Keratinocyte (primary cell): ENCODE data around the gene LAMB1. TPM values are rescaled to one million over a fixed set of nuclear protein-coding genes. Genes with fewer than 3 reads are reported as not detected.

Source experiments
- DNase-seq: peaks from one replicate; pipeline ENCODE4 v3.0.0-alpha.2; 2011; ENCODE audit warnings: low read depth, missing footprints, low spot score
- FAIRE-seq: peaks from 2 replicates; lab custom pipeline; 2011; peaks lifted over from hg19 to GRCh38; lab: Jason Lieb, UNC
- H2AFZ ChIP-seq: 2 replicates; pipeline ENCODE4 v1.6.0; 2012; ENCODE audit warnings: low read length, control low read depth, inconsistent platforms; ENCODE audit not compliant: control insufficient read depth
- H3K27ac ChIP-seq: 2 replicates; pipeline ENCODE4 v1.5.1; 2011; ENCODE audit warnings: low read length; ENCODE audit not compliant: control insufficient read depth, insufficient read depth
- H3K27me3 ChIP-seq: 3 replicates; pipeline ENCODE4 v1.6.0; 2011; ENCODE audit warnings: low read length; ENCODE audit not compliant: control insufficient read depth, insufficient read depth; ENCODE audit errors: extremely low read depth
- H3K36me3 ChIP-seq, 2 experiments: 2 replicates in 1 of 2; 3 replicates in 1 of 2; pipeline ENCODE4 v1.5.1; 2011; ENCODE audit warnings: low read length in 2 of 2, mild to moderate bottlenecking in 1 of 2; ENCODE audit not compliant: control insufficient read depth in 2 of 2, insufficient read depth in 2 of 2; ENCODE audit errors: extremely low read depth in 1 of 2
- H3K4me1 ChIP-seq: 3 replicates; pipeline ENCODE4 v1.5.1; 2011; ENCODE audit warnings: low read length; ENCODE audit not compliant: control insufficient read depth, insufficient read depth; ENCODE audit errors: extremely low read depth
- H3K4me2 ChIP-seq: 3 replicates; pipeline ENCODE4 v1.6.0; 2011; ENCODE audit warnings: low read depth, low read length; ENCODE audit not compliant: control insufficient read depth, insufficient read depth; ENCODE audit errors: extremely low read depth
- H3K4me3 ChIP-seq, 3 experiments: fragments of 200-600 bp in 1 of 3; sonication (generic) in 1 of 3; 2 replicates in 2 of 3; 3 replicates in 1 of 3; pipeline ENCODE4 v1.5.1; 2011 to 2016; ENCODE audit warnings: low read length in 3 of 3, mild to moderate bottlenecking in 3 of 3, control low read depth in 2 of 3, inconsistent platforms in 1 of 3, low read depth in 1 of 3, mixed read lengths in 1 of 3, mixed run types in 1 of 3, moderate library complexity in 1 of 3; ENCODE audit not compliant: control insufficient read depth in 2 of 3, insufficient read depth in 2 of 3; ENCODE audit errors: extremely low read depth in 1 of 3
- H3K79me2 ChIP-seq: 2 replicates; pipeline ENCODE4 v1.6.0; 2012; ENCODE audit warnings: low read length; ENCODE audit not compliant: control insufficient read depth, insufficient read depth
- H3K9ac ChIP-seq: 3 replicates; pipeline ENCODE4 v1.6.0; 2011; ENCODE audit warnings: low read length; ENCODE audit not compliant: control insufficient read depth, insufficient read depth; ENCODE audit errors: extremely low read depth
- H3K9me1 ChIP-seq: 3 replicates; pipeline ENCODE4 v1.6.0; 2011; ENCODE audit warnings: low read length; ENCODE audit not compliant: control insufficient read depth, insufficient read depth; ENCODE audit errors: extremely low read depth
- H3K9me3 ChIP-seq: 2 replicates; pipeline ENCODE4 v1.5.1; 2012; ENCODE audit warnings: low read depth, low read length; ENCODE audit not compliant: control insufficient read depth
- H4K20me1 ChIP-seq: 3 replicates; pipeline ENCODE4 v1.6.0; 2011; ENCODE audit warnings: low read length; ENCODE audit not compliant: control insufficient read depth, insufficient read depth; ENCODE audit errors: extremely low read depth
- CTCF ChIP-seq, 3 experiments: IDR thresholded peaks in 1 of 3; conservative IDR thresholded peaks in 1 of 3; optimal IDR thresholded peaks in 1 of 3; 2 replicates in 2 of 3; 3 replicates in 1 of 3; pipeline versions ENCODE3 to v1.5.1; 2011; ENCODE audit warnings: low read length in 3 of 3, mild to moderate bottlenecking in 3 of 3, moderate library complexity in 2 of 3, control low read depth in 1 of 3, inconsistent platforms in 1 of 3; ENCODE audit not compliant: insufficient read depth in 2 of 3; ENCODE audit errors: extremely low read depth in 1 of 3
- EZH2 ChIP-seq: IDR thresholded peaks from one replicate; pipeline ENCODE4 v1.6.1; 2012; ENCODE audit warnings: inconsistent platforms, mild to moderate bottlenecking, low read length, moderate library complexity
- dilution Hi-C: fragments of 300-500 bp; cut with MboI; formaldehyde crosslinking; loops from one replicate; pipeline ENCODE4 v1.7.0; 2020; ENCODE audit warnings: low sequenced_read_pairs; ENCODE audit not compliant: extremely low pct_ligation_motif_present
- polyA plus RNA-seq, 5 experiments: library from polyadenylated mRNA; depleted of rRNA in 3 of 5; stranded (reverse) in 3 of 5; stranded (forward) in 1 of 5; unstranded in 1 of 5; fragments of >200 nt; gene quantifications; 1 replicate in 1 of 5; 2 replicates in 3 of 5; 3 replicates in 1 of 5; pipeline versions ENCODE4 v1.2.1 to v1.2.3, GENCODE V29; 2011 to 2012; ENCODE audit warnings: missing spikeins in 2 of 5, low read depth in 1 of 5, low replicate concordance in 1 of 5

The LAMB1 gene
- polyA plus RNA-seq, 1 donor (not counting 4 experiments of a cell fraction or from before 2014, with no cell fraction given): 97.9 TPM

GRCh38 chr7:107993891-107994291 lies 9.1 kb downstream of the LAMB1 start:
- Histone ChIP-seq H3K36me3 (peaks cover 14 to 21% of the 10 kb centered on the region in 2 experiments), H3K27me3 (no peaks in the 10 kb centered on the region), H3K4me3 (no peak overlapping the region), H3K9me3 (no peaks in the 10 kb centered on the region), H3K27ac (no peak overlapping the region), H3K9ac (no peak overlapping the region), H3K4me1 (peaks cover 36% of the 10 kb centered on the region), H3K79me2 (no peaks in the 10 kb centered on the region), H3K9me1 (no peaks in the 10 kb centered on the region), H3K4me2 (no peak overlapping the region), H4K20me1 (no peaks in the 10 kb centered on the region), H2AFZ (no peak overlapping the region)
- no peak for TF ChIP-seq CTCF (optimal IDR thresholded peaks at IDR 0.05 in 1 of 3, IDR thresholded peaks at IDR 0.05 in 1 of 3, conservative IDR thresholded peaks at IDR 0.05 in 1 of 3; ENCODE audit: extremely low read depth in 1 of 3, insufficient read depth in 2 of 3, low read length in 3 of 3)
- TF ChIP-seq EZH2: no peak
- FAIRE-seq (no peak), DNase-seq (no peak)
- dilution Hi-C loops: no loop called here

GRCh38 chr7:107989618-107990373 lies 13.2 kb downstream of the LAMB1 start:
- peaks cover 5% of the 10 kb centered on the region for H3K79me2 ChIP-seq
- H3K9ac ChIP-seq: no peak overlapping the region
- FAIRE-seq: no peak
- no peak overlapping the region for H3K4me3 ChIP-seq
- dilution Hi-C loops: no loop called here
- no peaks in the 10 kb centered on the region for H3K9me3 ChIP-seq
- H3K36me3 ChIP-seq: peaks cover 19 to 25% of the 10 kb centered on the region in 2 experiments
- H2AFZ ChIP-seq: no peak overlapping the region
- H4K20me1 ChIP-seq: no peaks in the 10 kb centered on the region
- no peaks in the 10 kb centered on the region for H3K9me1 ChIP-seq
- H3K4me1 ChIP-seq: no peaks in the 10 kb centered on the region
- no peak for DNase-seq
- no peak for TF ChIP-seq EZH2
- TF ChIP-seq CTCF (optimal IDR thresholded peaks at IDR 0.05 in 1 of 3, IDR thresholded peaks at IDR 0.05 in 1 of 3, conservative IDR thresholded peaks at IDR 0.05 in 1 of 3; ENCODE audit: extremely low read depth in 1 of 3, insufficient read depth in 2 of 3, low read length in 3 of 3): no peak
- no peak overlapping the region for H3K4me2 ChIP-seq
- H3K27ac ChIP-seq: no peak overlapping the region
- no peaks in the 10 kb centered on the region for H3K27me3 ChIP-seq
